Retina (tissue), 1 donor: Measurements from ENCODE around the gene GBX1.

Experiments
- DNase-seq: peaks from one replicate; pipeline ENCODE4 v3.0.0-alpha.2; 2016

The GBX1 gene

DNA sequence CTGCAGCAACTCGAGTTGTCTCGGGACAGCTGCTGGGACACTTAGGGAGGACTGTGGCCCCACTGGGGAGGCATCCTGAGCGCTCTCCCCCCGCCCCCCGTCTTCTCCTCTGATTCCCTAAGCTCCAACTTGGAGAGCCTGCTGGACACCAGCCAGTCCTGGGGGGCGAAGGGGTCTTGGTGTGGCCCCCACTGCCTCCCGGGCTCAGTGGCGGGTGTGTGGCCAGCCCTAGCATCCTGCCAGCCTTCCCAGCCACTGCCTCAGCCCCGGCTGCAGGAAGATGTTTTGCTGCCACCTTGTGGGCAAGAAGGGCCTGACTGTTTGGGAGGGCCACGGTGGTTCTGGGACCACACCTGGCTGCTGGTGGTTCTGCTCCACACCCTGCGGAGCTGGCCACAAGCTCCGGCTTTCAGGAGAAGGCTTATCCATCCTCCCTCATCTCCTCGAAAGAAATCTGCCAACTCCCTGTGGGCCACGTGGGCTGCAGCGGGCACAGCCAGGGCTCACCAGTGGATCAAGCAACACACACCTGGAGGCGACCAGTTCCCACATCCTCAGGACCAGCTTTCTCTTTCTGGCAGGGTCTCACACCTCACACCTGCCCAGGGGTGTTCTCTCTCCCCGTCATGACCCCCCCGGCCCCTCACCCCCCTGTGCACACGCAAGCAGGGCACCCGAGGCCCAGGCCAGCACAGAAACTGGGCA, 56.4 kb downstream of the GBX1 start:
- DNase-seq = peak; percentile 82

DNA sequence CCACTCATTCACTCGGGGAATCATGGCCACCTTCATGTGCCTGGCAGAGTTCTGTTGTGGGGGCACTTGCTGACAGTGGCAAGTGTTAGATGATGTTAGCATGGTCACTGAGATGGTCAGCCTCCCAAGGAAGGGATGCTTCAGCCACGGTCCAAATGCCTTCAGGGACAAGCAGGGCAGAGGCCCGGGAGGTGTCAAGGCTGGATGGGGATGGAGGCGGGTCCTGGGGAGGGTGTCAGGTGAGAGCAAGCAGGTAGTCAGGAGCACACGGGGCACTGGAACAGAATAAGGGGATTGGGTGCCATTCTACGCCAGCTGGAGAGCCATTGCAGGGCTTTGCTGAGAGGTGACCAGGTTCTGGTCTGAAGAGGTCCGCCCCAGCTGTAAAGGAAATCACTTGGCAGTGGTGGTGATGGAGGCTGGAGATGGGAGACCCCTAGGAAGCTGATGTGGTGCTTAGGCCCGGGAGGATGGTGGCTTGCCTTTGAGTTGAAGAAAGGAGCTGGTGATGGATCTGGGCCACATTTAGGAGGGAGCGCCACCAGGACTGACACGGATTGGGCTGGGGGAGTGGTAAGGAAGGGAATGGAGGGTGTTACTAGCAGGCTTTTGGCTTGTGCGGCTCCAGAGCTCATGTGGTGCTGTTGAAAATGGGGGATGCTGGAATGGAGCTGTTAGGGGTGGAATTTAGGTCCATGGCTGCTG, 57.1 kb downstream of the GBX1 start:
- DNase-seq = no peak

DNA sequence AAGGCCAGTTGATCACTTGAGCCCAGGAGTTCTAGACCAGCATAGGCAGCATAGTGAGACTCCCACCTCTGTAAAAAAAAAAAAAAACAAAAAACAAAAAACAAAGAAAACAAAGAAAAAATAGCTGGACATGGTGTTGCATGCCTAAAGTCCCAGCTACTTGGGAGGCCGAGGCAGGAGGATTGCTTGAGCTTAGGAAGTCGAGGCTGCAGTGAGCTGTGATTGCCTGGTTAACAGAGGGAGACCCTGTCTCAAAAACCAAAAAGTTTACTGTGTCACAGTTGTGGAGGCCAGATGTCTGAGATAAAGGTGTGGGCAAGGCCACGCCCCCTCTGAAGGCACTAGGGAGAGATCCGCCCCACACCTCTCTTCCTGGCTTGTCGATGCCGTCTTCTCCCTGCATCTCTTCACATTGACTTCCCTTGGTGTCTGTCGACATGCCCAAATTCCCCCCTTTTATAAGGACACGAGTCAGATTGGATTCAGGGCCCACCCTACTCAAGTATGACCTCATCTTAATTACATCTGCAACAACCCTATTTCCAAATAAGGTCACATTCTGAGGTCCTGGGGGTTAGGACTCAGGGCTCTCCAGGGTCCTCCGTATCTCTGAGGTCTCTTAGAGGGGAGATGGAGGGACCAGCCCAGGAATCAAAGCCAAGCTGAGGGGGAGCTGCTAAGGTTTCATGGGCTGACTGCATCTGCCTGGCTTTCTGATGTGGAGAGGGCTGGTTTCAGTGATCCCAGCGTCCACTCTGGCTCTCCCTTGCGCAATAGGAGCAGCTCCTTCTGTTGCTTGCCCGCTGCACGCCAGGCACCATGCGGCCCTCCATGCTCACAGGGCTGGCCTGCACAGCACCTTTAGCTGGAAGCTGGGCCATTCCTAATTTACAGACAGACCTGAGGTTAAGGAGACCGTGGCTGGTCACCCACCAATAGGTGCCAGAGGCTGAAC, 58.1 kb downstream of the GBX1 start:
- DNase-seq = no peak

DNA sequence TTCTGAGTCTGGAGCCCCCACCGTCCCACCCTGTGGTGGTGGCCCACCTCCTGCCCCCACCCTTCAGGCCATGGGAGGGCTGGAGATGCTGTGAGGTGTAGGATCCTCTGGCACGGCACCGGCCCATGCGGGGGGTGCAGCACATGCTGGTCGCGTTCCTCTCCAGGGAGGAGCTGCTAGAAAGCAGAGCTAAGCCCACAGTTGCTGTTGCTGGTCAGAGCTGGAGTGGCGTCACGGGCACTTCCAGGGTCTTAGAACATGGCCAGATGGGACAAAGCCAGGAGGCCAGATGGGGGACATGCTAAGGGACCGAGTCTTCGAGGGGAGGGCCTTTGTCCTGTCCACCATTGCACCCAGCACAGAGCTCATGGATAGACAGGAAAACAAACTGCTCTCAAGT, 59.6 kb downstream of the GBX1 start:
- DNase-seq = no peak

DNA sequence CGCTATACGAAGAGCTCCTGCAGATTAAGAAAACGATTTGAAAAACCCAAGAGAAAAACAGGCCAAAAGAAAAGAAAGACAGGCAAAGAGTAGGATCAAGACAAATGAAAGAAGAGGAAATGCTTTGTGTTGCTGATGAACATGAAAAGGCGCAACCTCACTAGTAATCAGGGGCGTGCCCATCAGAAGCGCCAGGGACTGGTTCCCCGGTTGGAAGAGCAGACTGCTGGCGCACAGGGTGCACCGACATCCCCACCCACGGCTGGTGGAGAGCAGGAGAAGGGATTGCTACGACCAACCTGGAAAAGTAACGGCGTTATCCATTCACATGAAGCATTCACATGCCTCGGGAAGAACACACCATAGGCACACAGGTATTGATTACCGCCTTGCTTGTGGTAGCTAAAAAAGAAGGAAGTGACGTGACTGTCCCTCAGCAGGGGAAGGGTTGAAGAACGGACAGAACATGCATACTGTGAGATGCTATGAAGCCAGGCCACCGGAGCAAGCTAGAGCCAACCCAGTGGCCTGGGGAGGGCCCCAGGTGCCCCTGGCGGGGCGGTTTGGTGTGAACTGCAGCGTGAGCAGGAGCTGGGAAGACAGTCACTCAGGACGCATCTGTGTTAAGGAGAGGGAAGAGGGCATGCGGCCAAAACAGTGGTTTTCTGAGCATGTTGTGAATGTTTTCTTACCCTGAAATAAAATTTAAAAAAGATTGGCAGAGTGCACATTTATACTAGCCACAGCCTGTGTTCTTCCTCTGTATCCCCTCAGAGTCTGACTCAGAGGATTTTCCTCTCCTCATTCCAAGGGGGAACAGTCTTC, 62.9 kb downstream of the GBX1 start:
- DNase-seq = no peak

DNA sequence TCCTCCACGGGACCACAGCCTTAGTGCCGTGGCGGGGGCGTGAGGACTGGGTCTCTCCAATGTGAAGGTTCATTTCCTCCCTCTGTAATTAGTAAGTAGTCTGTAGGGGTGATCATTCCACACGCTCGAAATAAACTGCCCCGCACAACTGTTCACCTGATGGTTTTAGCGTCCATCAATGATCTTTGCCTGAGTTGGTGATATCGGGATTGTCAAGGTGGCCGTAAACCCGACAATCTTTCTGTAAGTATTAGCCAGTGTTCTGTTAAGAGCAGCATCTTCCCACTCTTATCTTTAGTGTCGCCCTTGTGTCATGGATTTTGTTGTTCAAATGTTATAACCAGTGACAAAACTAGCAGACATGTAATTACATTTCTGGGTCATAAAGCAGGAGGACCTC, 63.5 kb downstream of the GBX1 start:
- DNase-seq = no peak

DNA sequence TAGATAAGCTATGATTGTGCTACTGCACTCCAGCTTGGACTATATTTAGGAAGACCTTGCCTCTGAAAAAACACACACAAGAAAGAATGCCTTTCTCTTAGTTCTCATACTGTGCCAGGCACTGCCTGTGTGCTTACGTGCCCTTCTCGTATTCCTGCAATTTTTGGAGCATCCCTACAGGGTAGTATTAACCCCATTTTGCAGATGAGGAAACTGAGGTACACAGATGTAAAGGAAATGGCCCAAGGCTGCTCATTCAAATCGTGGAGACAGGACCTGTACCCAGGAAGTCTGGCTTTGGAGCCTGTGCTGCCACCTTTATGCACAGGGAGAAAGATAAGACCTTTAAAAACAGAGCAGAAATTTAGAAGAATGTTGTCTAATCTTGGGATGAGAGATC, 64.5 kb downstream of the GBX1 start:
- DNase-seq = no peak

DNA sequence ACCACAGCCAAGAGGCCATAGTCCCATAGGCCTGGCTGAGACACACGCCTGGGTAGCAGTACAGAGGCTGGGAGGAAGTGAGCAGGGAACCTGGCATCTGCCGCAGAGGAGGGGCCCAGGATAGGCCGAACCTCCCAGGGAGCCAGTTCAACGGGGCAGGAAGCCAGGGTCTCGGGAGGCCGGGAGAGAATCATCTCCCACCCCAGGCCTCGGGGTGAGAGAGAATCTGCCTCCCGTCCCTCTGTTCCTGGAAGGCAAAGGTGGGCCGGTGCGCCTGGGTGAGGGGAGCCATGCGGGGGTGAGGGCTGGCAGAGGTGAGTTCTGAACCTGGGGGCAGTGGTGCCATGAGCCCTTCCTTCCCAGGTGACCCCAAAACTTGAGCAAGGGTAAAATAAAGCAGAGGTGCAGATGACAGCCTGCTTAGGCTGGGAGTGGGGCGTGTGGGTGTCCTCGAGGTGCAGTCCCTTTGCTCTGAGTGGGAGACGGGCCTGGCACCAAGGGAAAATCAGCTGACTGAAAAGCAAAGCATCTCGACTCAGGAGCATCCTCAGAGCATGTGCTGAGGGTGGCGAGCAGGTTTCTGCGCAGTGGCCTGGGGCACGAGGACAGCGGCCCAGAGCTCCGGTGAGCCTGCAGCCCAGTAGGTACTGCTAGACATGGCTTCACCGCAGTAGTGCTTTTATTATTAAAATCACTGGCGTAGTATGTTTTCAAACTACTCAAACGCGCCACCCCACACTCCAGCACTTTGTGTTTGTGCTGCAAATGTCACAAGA, 65.7 kb downstream of the GBX1 start:
- no peak for DNase-seq

DNA sequence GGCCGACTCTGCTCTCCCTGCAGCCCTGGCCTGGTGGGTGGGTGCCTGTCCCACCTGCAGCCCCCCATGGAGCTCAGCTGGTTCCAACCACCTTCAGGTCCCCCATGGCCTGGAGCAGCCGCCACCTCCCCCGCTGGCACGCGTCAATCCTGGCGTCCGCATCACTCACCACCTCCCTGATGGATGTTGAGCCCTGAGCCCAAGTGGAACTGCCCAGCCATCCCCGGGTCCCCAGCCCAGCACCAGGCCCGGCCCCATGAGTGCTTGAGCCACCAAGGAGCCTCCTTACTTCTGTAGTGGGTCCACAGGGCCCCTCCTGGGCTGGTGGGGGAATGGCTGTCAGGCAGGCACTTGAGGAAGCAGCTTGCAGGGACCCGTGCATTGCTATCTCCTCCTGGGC, 66.6 kb downstream of the GBX1 start:
- DNase-seq = no peak

DNA sequence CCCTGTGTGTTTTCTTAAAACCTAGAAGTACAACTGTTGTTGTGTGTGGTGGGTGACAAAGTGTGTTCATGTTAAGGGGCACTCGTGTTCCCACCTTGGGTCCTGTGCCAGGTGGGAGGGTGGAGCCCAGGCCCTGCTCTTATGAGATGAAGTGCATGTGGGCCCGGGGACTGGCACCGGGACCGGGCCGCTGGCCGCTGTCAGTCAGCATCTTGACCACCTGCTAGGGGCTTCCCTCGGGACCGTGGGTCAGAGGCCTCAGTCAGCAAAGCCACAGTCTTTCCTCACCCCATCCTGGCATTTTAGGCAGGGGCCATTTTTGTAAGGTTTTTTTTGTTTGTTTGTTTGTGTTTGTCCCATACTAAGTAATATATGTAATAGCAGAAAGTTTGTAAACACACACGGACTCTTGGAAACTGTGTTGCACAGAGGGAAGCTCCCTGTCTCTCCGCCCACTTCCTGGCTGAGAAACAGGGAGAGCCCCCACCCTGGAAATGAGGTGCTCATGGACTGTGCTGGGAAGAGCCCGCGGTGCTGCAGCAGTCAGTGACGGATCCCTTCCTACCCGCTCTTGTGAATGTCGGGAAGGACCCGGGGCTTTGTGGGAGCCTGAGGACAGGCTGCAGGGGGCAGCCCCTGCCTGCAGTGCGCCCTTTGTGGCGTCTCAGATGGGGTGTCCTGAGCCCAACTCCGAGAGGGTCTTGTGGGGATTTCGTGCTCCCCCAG, 67.8 kb downstream of the GBX1 start:
- no peak for DNase-seq
